Panc1 (cell line): ENCODE data around the gene BIRC7. TPM values are rescaled to one million over a fixed set of nuclear protein-coding genes. Genes with fewer than 3 reads are reported as not detected.

Source experiments
- ATAC-seq: fragments of 200-7000 bp; cut with Tn5 transposase; 2 replicates; pipeline ENCODE4 v1.9.1; 2020; ENCODE audit warnings: mild to moderate bottlenecking, moderate library complexity
- BruUV-seq: library from RNA; stranded (reverse); fragments of 400-500 nt; replicated peaks from 2 replicates; lab custom pipeline; 2021; lab: Mats Ljungman, UMichigan
- CTCF ChIA-PET: fragments of 300-600 bp; sonication (Branson Sonifier 250); formaldehyde crosslinking; loops from one replicate; lab custom pipeline; 2022; ENCODE audit warnings: antibody characterized with exemption; lab: Charles Lee
- POLR2A ChIA-PET: fragments of 300-600 bp; sonication (Branson Sonifier 250); formaldehyde crosslinking; loops from one replicate; lab custom pipeline; 2022; ENCODE audit warnings: antibody characterized with exemption; lab: Charles Lee
- DNase-seq: peaks from one replicate; pipeline ENCODE4 v3.0.0-alpha.2; 2010; ENCODE audit warnings: low read depth, low spot score
- H3K27ac ChIP-seq: 2 replicates; pipeline ENCODE4 v1.5.1; 2011; ENCODE audit warnings: mild to moderate bottlenecking, low read length, inconsistent platforms
- H3K27me3 ChIP-seq: fragments of 200-500 bp; sonication (Bioruptor generic); 2 replicates; pipeline ENCODE4 v1.6.0; 2014; ENCODE audit warnings: low read length, inconsistent platforms; ENCODE audit not compliant: control insufficient read depth, insufficient read depth
- H3K36me3 ChIP-seq: fragments of 200-500 bp; sonication (Bioruptor generic); 2 replicates; pipeline ENCODE4 v1.5.1; 2014; ENCODE audit warnings: inconsistent platforms, mild to moderate bottlenecking, low read length, moderate library complexity; ENCODE audit not compliant: control insufficient read depth, insufficient read depth
- H3K4me1 ChIP-seq: 2 replicates; pipeline ENCODE4 v1.5.1; 2011; ENCODE audit warnings: inconsistent platforms, mild to moderate bottlenecking, low read length, moderate library complexity; ENCODE audit not compliant: control insufficient read depth, insufficient read depth
- H3K4me3 ChIP-seq, 2 experiments: 2 replicates each; pipeline ENCODE4 v1.5.1; 2011 to 2012; ENCODE audit warnings: low read depth in 2 of 2, low read length in 2 of 2, mild to moderate bottlenecking in 2 of 2, inconsistent platforms in 1 of 2, moderate library complexity in 1 of 2
- H3K9me3 ChIP-seq: fragments of 200-500 bp; sonication (Bioruptor generic); 2 replicates; pipeline ENCODE4 v1.5.1; 2014; ENCODE audit warnings: low read depth, mild to moderate bottlenecking, inconsistent platforms, low read length, moderate library complexity; ENCODE audit not compliant: control insufficient read depth, insufficient read depth
- CTCF ChIP-seq: fragments of 450-650 bp; IDR thresholded peaks from 2 replicates; pipeline ENCODE4 v1.5.1; 2017; ENCODE audit warnings: mild to moderate bottlenecking
- POLR2AphosphoS5 ChIP-seq: IDR thresholded peaks from 2 replicates; pipeline ENCODE4 v1.6.1; 2012; ENCODE audit warnings: mild to moderate bottlenecking, low read depth, low read length, moderate library complexity
- REST ChIP-seq, 2 experiments: IDR thresholded peaks; 2 replicates each; pipeline ENCODE4 v1.6.1; 2011 to 2012; ENCODE audit warnings: low read depth in 2 of 2, control low read depth in 1 of 2, low read length in 1 of 2, mild to moderate bottlenecking in 1 of 2, moderate library complexity in 1 of 2; ENCODE audit not compliant: insufficient read depth in 1 of 2
- SIN3A ChIP-seq: IDR thresholded peaks from 2 replicates; pipeline ENCODE4 v1.6.1; 2012; ENCODE audit warnings: low read depth, mild to moderate bottlenecking, low read length, moderate library complexity, borderline replicate concordance; ENCODE audit not compliant: insufficient read depth
- TCF7L2 ChIP-seq: IDR thresholded peaks from 2 replicates; pipeline ENCODE4 v1.6.1; 2011; ENCODE audit warnings: mild to moderate bottlenecking, low read depth, low read length, inconsistent platforms
- in situ Hi-C: cut with HindIII; loops from 2 replicates; pipeline ENCODE4 v1.10.0; 2016; ENCODE audit warnings: low sequenced_read_pairs, low pct_unique_long_range_greater_than_20kb
- intact Hi-C: fragments of 100-400 bp; cut with micrococcal nuclease; formaldehyde crosslinking; loops from one replicate; pipeline ENCODE4 v1.10.0; 2022; ENCODE audit not compliant: unreplicated experiment
- total RNA-seq: library from RNA; stranded (reverse); gene quantifications from one replicate; pipeline ENCODE4 v1.2.1, GENCODE V29; 2021; ENCODE audit not compliant: unreplicated experiment

BIRC7 gene
- total RNA-seq, 1 experiment from 2014 or later, result 9.0 TPM

- no peak for ATAC-seq
- Histone ChIP-seq H3K4me3 (peak overlapping the region; percentile 30 to 35), H3K36me3 (no peaks in the 10 kb centered on the region), H3K27me3 (no peaks in the 10 kb centered on the region; the same call in 1 of the 2 replicates), H3K9me3 (no peaks in the 10 kb centered on the region), H3K27ac (no peak overlapping the region), H3K4me1 (peaks cover 20% of the 10 kb centered on the region)
- TF ChIP-seq CTCF (no peak), TCF7L2 (no peak), REST (IDR thresholded peaks at IDR 0.05; ENCODE audit: insufficient read depth in 1 of 2, low read depth in 2 of 2, low read length in 1 of 2) (no peak), SIN3A (no peak)
- ChIA-PET POLR2A (no interaction called here), CTCF (interaction anchor here (0.6 to 4.0 kb wide), 3 partner anchors 15 to 30 kb away, joined by 3 to 25 read pairs (median 5); partner anchors contain the start of gene BIRC7)
- no TSS peak for BruUV-seq
- no peak for DNase-seq
- in situ Hi-C loops, result no loop called here
- intact Hi-C loops, result no loop called here
Measured at GRCh38 chr20:63253438-63254231, 17.9 kb downstream of the BIRC7 start.

DNA sequence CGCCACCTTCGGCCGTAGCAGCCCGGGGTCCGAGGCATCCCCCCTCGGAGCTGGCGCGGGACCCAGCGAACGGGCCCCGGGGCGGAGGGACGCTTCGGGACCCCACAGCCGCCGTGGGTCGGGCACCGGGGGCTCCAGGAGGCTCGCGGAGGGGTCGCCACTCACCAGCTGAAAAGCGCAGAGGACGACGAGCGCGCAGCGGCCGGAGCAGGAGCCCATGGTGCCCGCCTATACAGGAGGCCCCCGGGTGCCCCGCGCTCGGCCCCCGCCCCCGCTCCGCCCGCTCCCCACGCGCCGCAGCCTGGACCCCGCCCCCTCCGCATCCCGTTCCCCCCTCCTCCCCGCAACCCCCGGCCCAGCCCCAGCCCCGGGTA is 18.5 kb downstream of the BIRC7 start, which contains the start of gene NKAIN4:
NKAIN4 (minus strand) TSS at position 232 of the 374 bp plus-strand sequence; CDS start at position 219, 13 bp downstream.
- no TSS peak for BruUV-seq
- no peak for ATAC-seq
- intact Hi-C loops, result no loop called here
- Histone ChIP-seq H3K4me3 (peak within 1 kb of the TSS; percentile 30 to 35), H3K27me3 (no peaks in the 10 kb centered on the region; the same call in 1 of the 2 replicates), H3K9me3 (no peaks in the 10 kb centered on the region), H3K27ac (no peak within 1 kb of the TSS), H3K4me1 (peaks cover 14% of the 10 kb centered on the region), H3K36me3 (no peaks in the 10 kb centered on the region)
- CTCF ChIA-PET, result interaction anchor here (1.0 to 4.0 kb wide), 3 partner anchors 21 to 31 kb away, joined by 5 to 37 read pairs (median 25); no protein-coding TSS in a partner anchor
- no peak for TF ChIP-seq POLR2AphosphoS5
- DNase-seq, result no peak
- POLR2A ChIA-PET, result no interaction called here
- in situ Hi-C loops, result no loop called here
